Myocyte (in vitro differentiated cells): Measurements from ENCODE around the gene SPATA2. TPM values are rescaled to one million over a fixed set of nuclear protein-coding genes. Genes with fewer than 3 reads are reported as not detected.

Experiments used
- DNase-seq: peaks from one replicate; pipeline ENCODE4 v3.0.0-alpha.2; 2012; ENCODE audit warnings: low read depth
- total RNA-seq: library from RNA; depleted of rRNA; stranded (reverse); fragments of >200 nt; gene quantifications from 2 replicates; pipeline ENCODE4 v1.2.3, GENCODE V29; 2014

SPATA2 gene
- total RNA-seq, 1 donor from 2014 or later, result 4.1 TPM

DNA sequence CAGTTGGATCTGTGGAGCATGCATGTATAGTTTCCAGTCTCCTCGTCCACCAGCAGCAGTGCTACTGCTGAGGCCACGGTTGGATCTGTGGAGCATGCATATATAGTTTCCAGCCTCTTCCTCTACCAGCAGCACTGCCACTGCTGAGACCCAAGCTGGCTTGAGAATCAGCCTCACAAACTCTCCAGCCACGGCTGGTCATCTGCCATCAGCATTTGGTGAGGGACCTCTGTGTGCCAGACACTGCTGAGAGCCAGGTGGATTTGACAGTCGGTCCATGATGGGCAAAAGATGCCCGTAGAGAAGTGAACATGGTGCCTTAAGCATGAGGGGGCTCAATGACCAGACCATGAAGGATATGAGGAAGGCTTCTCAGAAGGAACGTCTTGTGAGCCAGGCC is 56.3 kb downstream of the SPATA2 start:
- DNase-seq, result no peak

GRCh38 chr20:49858076-49858585 is 57.2 kb downstream of the SPATA2 start:
- DNase-seq, result no peak

DNA sequence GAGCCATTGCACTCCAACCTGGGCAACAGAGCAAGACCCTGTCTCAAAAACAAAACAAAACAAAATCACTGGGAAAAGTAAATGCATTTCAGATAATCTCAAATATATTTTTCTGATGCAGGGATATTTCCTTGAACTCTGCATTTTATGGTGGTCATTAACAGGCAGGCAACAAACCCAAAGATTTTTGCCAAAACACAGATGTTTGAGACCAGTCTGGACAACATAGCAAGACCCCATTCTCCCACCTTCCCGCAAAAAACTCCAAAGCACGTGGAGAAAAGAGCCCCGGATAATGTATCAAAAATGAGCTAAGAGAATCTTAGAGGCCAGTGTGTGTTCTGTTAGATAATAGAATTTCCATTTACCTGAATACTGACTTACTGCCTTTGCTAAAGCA is 58.4 kb downstream of the SPATA2 start:
- no peak for DNase-seq

- no peak for DNase-seq
Observed at GRCh38 chr20:49854190-49854875, 61.0 kb downstream of the SPATA2 start.

DNA sequence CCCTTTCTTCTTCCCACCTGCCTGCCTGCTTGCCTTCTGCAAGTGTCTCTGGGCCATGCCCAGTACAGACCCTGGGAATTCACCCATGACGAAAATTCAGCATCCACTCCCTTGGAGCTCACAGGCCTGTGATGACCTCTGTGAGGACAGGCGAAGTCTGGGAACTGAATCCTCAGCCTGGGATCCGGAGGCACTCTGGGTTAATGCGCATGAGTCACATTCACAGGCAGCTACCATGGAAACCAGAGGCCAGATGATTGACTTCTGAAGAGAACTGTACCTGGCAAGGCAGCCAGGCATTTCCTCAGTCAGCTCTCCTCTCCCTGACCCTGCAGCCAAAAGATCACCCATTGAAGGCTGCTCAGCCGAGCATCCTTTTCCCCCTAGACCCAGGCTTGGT is 61.7 kb downstream of the SPATA2 start:
- peak; percentile 35 for DNase-seq

Other genes with a start within 250 kb of the SPATA2 start
- 35.8 and 37.3 TPM in 2 replicates for gene B4GALT5, start 201.7 kb downstream of the SPATA2 start, total RNA-seq
- gene SLC9A8, start 102.7 kb downstream of the SPATA2 start, total RNA-seq, result 8.0 and 9.1 TPM in 2 replicates
- 87.9 and 107 TPM in 2 replicates for gene RNF114, start 20.9 kb upstream of the SPATA2 start, total RNA-seq
- 0.72 and 1.8 TPM in 2 replicates for gene SNAI1, start 67.5 kb upstream of the SPATA2 start, total RNA-seq
- gene UBE2V1, start 197.6 kb upstream of the SPATA2 start, total RNA-seq, result 86.8 and 96.8 TPM in 2 replicates
- 51.8 and 56.6 TPM in 2 replicates for gene PEDS1, start 238.2 kb upstream of the SPATA2 start, total RNA-seq